Measurements from ENCODE around the gene ERC1.
"Not testable (repeated sequence)": the region's sequence is repeated elsewhere in the genome, so short reads cannot be mapped to it uniquely, and the experiment has no call there.

Gene ERC1

GRCh38 chr12:1083151-1083888, 92.3 kb downstream of the ERC1 start:
- no peak for DNase-seq

DNA sequence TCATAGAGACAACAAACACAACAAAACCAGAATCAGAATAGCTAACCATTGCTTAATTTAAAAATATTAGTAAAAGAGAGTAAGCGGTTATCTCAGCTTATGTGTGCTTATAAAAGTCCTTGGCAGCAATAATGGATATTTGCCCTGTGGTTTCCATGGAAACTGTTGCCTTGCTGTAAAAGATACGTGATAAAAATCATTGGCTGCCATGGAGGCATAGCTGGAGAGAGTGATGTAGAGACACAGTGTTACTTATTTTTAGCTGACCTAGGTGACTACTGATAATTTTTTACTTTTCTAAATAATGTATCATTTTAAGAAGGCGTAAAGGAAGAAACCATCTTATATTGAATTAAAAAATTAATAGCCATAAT, 92.9 kb downstream of the ERC1 start:
- DNase-seq: peak; percentile 7

DNA sequence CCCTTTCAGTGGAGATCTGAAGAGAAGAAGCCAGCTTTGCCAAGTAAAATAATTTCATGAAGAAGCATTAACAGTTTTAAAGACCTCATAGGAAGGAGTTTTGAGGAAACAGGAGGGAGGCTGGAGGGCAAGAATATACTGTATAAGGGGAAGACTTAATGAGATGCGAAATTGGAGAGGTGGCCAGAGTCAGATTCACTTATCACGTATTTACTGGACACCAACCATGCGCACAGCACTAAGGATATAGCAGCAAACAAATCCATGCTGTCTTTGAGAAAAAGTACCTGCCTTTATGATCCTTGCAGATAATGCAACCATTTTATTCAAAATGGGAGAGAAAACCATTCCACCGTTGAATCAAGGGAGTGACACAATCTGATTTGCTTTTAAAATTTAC, 100.3 kb downstream of the ERC1 start:
- no peak for DNase-seq

DNA sequence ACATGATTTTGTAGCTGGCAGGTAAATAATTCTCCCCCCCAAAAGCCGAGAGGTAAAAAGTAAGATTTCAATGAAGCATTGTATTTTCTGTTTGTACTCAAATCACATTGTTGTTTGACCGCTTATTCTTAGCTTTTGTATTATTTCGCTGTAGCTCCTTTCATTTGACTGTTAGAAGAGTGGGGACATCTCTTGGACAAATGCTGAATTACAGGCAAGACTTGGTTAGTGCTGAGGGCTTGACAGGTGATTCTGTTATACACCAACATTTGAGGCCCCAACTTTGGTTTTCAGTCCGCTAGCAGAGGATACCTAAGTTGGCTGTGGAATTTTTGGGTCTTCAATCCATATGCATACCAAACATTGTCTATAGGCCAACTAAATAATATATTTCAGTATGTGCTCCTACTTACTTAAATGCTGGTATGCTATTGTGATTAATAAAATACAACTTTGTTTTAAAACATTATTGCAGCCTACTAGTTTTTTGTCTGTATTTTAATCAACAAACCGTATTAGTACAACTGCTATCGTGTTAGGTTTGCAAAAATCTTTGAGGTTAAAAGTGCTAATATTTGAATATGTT, 102.2 kb downstream of the ERC1 start:
- DNase-seq: peak; percentile 25

- no peak for DNase-seq
These were observed 103.7 kb downstream of the ERC1 start for GRCh38 chr12:1094714-1095113.

DNA sequence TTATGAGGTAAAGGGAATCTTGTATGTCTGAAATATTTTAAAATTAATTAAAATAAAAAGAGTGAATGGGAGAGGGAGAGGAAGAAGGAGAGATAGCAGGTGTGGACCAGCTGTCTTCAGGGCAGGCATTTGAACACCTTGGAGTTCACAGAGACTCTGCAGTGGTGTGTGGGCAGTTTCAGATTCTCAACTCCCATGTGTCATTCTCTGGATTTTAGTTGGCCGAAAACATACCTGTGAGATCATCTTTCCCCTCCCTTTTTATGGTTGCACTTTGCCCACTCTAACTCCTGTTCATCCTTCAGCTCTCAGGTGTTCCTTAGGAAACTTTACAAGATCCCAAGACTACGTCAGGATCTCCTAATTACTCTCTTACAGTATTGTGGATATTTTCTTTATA, 108.1 kb downstream of the ERC1 start:
- DNase-seq: no peak

GRCh38 chr12:1099618-1100017, 108.6 kb downstream of the ERC1 start:
- not testable (repeated sequence) for DNase-seq

GRCh38 chr12:1102115-1102514, 111.1 kb downstream of the ERC1 start:
- DNase-seq: no peak

GRCh38 chr12:1102791-1103450, 111.9 kb downstream of the ERC1 start:
- no peak for DNase-seq

DNA sequence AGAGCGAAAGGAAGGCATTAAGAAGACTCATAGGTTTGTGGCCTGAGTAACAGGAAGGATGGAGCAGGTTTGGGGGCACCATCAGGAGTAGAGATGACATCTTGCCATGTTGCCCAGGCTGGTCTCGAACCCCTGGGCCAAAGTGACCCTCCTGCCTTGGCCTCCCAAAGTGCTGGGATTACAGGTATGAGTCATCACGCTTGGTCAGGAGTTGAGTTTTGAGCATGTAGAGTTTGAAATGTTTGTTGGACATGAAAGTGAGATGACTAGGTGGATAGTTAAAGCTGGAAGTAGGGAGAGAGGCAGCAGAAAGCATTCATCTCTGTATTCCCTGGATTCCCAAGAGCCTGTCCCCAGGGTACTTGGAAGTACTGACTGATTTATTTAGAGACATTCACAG, 112.6 kb downstream of the ERC1 start:
- no peak for DNase-seq

- DNase-seq: no peak
These were observed 113.2 kb downstream of the ERC1 start for GRCh38 chr12:1104088-1104800.

GRCh38 chr12:1107669-1108068, 116.6 kb downstream of the ERC1 start:
- DNase-seq: no peak

GRCh38 chr12:1108276-1108675, 117.3 kb downstream of the ERC1 start:
- DNase-seq: no peak

DNA sequence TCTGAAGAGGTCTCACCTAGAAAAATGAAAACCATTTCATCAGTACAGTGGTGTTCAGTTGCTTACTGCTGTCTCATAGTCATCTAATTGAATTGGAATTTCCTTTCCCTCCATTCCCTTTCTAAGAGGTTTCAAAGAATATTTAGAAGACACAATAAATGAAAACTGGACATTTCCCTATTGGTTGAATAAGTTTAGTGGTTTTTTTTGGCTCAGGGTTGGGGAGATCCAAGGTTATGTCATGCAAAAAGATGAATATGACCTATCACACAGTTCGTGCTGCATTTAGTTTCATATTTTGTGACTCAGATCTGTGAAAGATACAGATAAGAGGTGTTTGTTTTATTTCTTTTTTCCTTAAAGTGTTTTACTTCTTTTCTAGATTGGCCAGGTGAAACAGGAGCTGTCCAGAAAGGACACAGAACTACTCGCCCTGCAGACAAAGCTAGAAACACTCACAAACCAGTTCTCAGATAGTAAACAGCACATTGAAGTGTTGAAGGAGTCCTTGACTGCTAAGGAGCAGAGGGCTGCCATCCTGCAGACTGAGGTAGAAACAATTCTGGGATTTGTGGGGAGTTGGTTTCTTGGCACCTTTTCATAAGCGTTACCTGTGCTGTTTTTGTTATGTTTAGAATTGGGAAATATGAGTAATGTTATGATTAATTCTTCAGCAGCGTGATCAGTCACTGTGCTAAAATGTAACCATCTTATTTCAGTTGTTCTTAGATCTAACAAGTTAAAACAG, 124.6 kb downstream of the ERC1 start:
- DNase-seq: no peak

DNA sequence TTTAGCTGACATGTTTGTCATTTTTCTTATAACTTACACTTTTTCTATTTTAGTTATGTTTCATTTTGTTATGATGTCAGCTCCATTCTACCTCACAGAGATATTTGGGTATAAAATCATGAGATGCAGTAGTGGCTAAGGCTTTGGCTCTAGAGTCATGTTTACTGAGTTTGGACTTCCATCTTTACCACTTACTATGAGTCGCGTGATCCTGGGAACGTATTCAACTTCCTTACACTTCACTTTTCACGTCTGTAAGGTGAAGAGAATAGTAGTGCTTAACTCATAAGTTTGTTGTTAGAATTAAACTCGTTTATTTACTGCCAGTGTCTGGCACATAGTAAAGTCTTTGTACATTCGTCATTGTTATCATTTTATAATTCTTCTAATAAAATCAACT, 126.3 kb downstream of the ERC1 start:
- no peak for DNase-seq

- DNase-seq: peak; percentile 12
These were observed 127.0 kb downstream of the ERC1 start for GRCh38 chr12:1117970-1118563.

- no peak for DNase-seq
These were observed 131.8 kb downstream of the ERC1 start for GRCh38 chr12:1122786-1123185.

DNA sequence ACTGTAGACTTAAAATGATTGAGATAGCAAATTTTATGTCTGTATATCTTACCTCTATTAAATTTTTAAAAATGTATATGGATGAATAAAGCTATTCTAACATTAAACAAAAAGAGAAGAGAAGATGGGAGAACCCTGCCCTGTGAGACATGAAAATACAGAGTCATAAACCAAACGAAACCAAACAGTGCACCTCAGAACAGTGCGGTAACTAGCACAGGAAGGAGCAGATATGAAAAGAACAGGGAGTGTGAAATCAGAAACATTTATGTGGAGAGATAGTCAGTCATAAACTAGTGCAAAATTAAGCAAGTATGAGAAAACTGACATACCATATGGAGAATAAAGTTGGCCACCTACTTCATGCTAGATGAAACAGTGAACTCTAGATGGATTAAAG, 135.1 kb downstream of the ERC1 start:
- DNase-seq: no peak

DNA sequence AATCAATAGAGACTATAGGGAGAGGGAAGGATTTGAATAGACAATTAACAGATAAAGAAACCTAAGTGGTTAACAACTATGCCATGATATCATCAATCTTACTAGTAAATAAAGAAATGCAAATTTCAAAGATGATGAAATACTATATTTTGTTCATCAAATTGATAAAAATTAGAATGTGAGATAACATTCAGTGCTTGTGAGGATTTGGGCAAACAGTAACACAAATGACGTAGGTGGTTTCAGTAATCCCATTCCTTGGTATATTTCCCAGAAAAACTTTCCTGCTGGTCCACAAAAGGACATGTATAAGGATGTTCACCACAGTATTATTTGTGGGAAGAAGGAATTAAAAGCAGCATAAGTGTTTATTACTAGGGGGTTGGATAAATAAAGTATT, 136.0 kb downstream of the ERC1 start:
- DNase-seq: no peak

GRCh38 chr12:1130164-1130563, 139.1 kb downstream of the ERC1 start:
- DNase-seq: peak; percentile 35

GRCh38 chr12:1130571-1130970, 139.5 kb downstream of the ERC1 start:
- peak; percentile 4 for DNase-seq

- no peak for DNase-seq
These were observed 140.8 kb downstream of the ERC1 start for GRCh38 chr12:1131811-1132224.

DNA sequence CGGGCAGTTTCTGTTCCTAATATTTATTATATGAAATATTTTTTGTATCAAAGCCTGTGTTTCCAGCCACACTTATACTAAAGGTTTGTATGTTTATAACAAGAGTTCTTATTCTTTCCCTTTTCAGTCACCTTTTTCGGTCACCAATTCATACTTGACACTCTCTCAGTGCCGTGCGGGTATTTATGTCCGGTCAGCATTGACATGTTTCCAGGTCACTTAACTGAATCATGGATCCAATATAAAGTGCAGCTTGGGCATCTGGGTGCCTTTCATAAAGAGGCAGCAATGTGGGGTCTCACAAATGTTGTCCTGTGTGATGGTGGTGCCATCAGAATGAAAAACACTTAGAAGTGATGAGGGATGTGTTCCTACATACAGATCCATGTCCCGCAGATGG, 141.3 kb downstream of the ERC1 start:
- no peak for DNase-seq

All from NCI-H2029 treated with DMSO at 0.1 percent for 48 hours (cell line).